Caki2 (cell line): ENCODE measurements around the gene OSCAR. TPM values are rescaled to one million over a fixed set of nuclear protein-coding genes. Genes with fewer than 3 reads are reported as not detected.
"Not testable (repeated sequence)": the region's sequence is repeated elsewhere in the genome, so short reads cannot be mapped to it uniquely, and the experiment has no call there.

Experiments used
- DNase-seq: peaks from one replicate; pipeline ENCODE4 v3.0.0-alpha.2; 2015; ENCODE audit warnings: low read depth
- in situ Hi-C: cut with HindIII; loops from 2 replicates; pipeline ENCODE4 v1.10.0; 2016; ENCODE audit warnings: low sequenced_read_pairs, low pct_unique_long_range_greater_than_20kb, mixed read lengths
- total RNA-seq: library from RNA; depleted of rRNA; stranded (reverse); fragments of >200 nt; shearing (Covaris generic); gene quantifications from 2 replicates; pipeline ENCODE4 v1.2.3, GENCODE V29; 2014; ENCODE audit warnings: low replicate concordance

OSCAR gene
- total RNA-seq, 1 experiment from 2014 or later: not detected

GRCh38 chr19:54128441-54128725 lies 27.8 kb upstream of the OSCAR start:
- in situ Hi-C loops: no loop called here

GRCh38 chr19:54127688-54128440 lies 27.3 kb upstream of the OSCAR start:
- DNase-seq: no peak
- in situ Hi-C loops: no loop called here

More at GRCh38 chr19:54128441-54128725, 27.8 kb upstream of the OSCAR start:
- DNase-seq: no peak

- DNase-seq: no peak
- in situ Hi-C loops: no loop called here
Observed at GRCh38 chr19:54125713-54126112, 25.1 kb upstream of the OSCAR start.

GRCh38 chr19:54124393-54124792 lies 23.8 kb upstream of the OSCAR start:
- DNase-seq: no peak
- in situ Hi-C loops: no loop called here

GRCh38 chr19:54123682-54124081 lies 23.1 kb upstream of the OSCAR start:
- in situ Hi-C loops: no loop called here
- no peak for DNase-seq

GRCh38 chr19:54121259-54121658 lies 20.7 kb upstream of the OSCAR start:
- in situ Hi-C loops: no loop called here

GRCh38 chr19:54115109-54116063 lies 14.8 kb upstream of the OSCAR start, which contains the start of the genes PRPF31 and TFPT:
PRPF31 (plus strand) TSS chr19:54115754; CDS start chr19:54118279, 2,525 bp downstream.
TFPT (minus strand) TSS chr19:54115657; CDS start chr19:54115269, 388 bp downstream.
- in situ Hi-C loops: no loop called here
- peak; percentile 98 for DNase-seq

More at GRCh38 chr19:54121259-54121658, 20.7 kb upstream of the OSCAR start:
- DNase-seq: no peak

- in situ Hi-C loops: no loop called here
- DNase-seq: no peak
Observed at GRCh38 chr19:54114340-54115108, 13.9 kb upstream of the OSCAR start.

GRCh38 chr19:54109651-54110050 lies 9.0 kb upstream of the OSCAR start:
- no peak for DNase-seq
- in situ Hi-C loops: no loop called here

- in situ Hi-C loops: no loop called here
Observed at GRCh38 chr19:54108496-54108895, 7.9 kb upstream of the OSCAR start.

GRCh38 chr19:54107876-54108490 lies 7.4 kb upstream of the OSCAR start:
- DNase-seq: no peak
- in situ Hi-C loops: no loop called here

More at GRCh38 chr19:54108496-54108895, 7.9 kb upstream of the OSCAR start:
- DNase-seq: no peak

GRCh38 chr19:54106716-54107115 lies 6.1 kb upstream of the OSCAR start:
- no peak for DNase-seq
- in situ Hi-C loops: no loop called here

GRCh38 chr19:54105796-54106195 lies 5.2 kb upstream of the OSCAR start:
- in situ Hi-C loops: no loop called here
- no peak for DNase-seq

GRCh38 chr19:54104998-54105715 lies 4.6 kb upstream of the OSCAR start:
- no peak for DNase-seq
- in situ Hi-C loops: no loop called here

GRCh38 chr19:54102421-54103169 lies 2.0 kb upstream of the OSCAR start, which contains the start of gene NDUFA3:
NDUFA3 (plus strand) TSS chr19:54102855; CDS start chr19:54102879, 24 bp downstream.
- in situ Hi-C loops: no loop called here
- DNase-seq: peak; percentile 94

GRCh38 chr19:54099903-54100255 lies 724 bp downstream of the OSCAR start:
- in situ Hi-C loops, DNase-seq: not testable (repeated sequence)
